ENCODE data around the gene RXRB. TPM values are rescaled to one million over a fixed set of nuclear protein-coding genes. Genes with fewer than 3 reads are reported as not detected.
"Not testable (repeated sequence)": the region's sequence is repeated elsewhere in the genome, so short reads cannot be mapped to it uniquely, and the experiment has no call there.

The RXRB gene
- total RNA-seq, 1 donor from 2014 or later = 46.5 TPM

DNA sequence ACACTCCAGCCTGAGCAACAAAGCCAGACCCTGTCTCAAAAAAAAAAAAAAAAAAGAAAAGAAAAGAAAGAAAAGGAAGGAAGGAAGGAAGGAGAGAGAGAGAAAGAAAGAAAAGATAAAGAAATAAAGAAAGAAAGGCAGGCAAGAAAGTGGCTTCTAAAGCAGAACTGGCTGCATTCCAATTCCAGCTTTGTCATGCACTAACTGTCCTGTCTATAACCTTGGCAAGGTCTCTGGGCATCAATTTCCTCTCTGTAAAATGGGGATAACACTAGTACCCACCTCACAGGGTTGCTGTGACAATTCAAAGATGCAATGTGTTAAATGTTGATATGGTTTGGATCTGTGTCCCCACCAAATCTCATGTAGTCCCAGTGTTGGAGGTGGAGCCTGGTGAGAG lies 35.9 kb upstream of the RXRB start:
- Mint-ChIP-seq H3K4me3 (ENCODE audit: unreplicated experiment) (no peak overlapping the region), H3K27me3 (ENCODE audit: low read depth) (peaks cover 37% of the 10 kb centered on the region)

DNA sequence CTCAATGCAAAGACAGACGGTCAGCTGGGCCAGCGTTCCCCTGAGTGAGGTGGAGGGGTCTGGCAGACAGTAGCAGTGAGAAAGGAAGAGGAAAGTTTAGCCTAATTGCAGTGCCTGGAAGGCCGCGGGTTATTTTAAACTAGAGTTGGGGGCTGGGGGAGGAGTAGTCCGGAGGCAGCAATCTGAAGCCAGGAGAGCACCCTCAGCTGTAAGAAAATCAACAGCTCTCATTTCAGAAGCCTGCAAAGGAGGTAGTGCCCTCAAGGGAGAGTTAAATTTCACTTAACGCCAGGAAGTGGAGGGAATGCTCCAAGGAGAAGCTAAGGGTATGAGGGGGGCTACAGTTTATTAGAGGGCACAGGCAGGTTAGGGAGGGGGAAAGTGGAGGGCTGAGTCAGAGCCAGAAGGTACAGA lies 34.8 kb upstream of the RXRB start:
- DNase-seq (ENCODE audit: low spot score) = no peak
- peak overlapping the region; percentile 79 for H3K27ac Mint-ChIP-seq (ENCODE audit: unreplicated experiment)
- H3K4me1 Mint-ChIP-seq (ENCODE audit: low read depth) = peaks cover 10% of the 10 kb centered on the region
- H3K4me3 Mint-ChIP-seq (ENCODE audit: unreplicated experiment) = no peak overlapping the region
- peaks cover 35% of the 10 kb centered on the region for H3K27me3 Mint-ChIP-seq (ENCODE audit: low read depth)
- H3K36me3 Mint-ChIP-seq (ENCODE audit: low read depth) = no peaks in the 10 kb centered on the region
- no peaks in the 10 kb centered on the region for H3K9me3 Mint-ChIP-seq (ENCODE audit: low read depth)
- TF ChIP-seq CTCF (IDR thresholded peaks at IDR 0.05) = no peak

More for the DNA sequence above, 35.9 kb upstream of the RXRB start:
- no peaks in the 10 kb centered on the region for H3K9me3 Mint-ChIP-seq (ENCODE audit: low read depth)
- peaks cover 10% of the 10 kb centered on the region for H3K4me1 Mint-ChIP-seq (ENCODE audit: low read depth)
- DNase-seq (ENCODE audit: low spot score) = no peak
- H3K27ac Mint-ChIP-seq (ENCODE audit: unreplicated experiment) = no peak overlapping the region
- no peaks in the 10 kb centered on the region for H3K36me3 Mint-ChIP-seq (ENCODE audit: low read depth)
- no peak for TF ChIP-seq CTCF (IDR thresholded peaks at IDR 0.05)

DNA sequence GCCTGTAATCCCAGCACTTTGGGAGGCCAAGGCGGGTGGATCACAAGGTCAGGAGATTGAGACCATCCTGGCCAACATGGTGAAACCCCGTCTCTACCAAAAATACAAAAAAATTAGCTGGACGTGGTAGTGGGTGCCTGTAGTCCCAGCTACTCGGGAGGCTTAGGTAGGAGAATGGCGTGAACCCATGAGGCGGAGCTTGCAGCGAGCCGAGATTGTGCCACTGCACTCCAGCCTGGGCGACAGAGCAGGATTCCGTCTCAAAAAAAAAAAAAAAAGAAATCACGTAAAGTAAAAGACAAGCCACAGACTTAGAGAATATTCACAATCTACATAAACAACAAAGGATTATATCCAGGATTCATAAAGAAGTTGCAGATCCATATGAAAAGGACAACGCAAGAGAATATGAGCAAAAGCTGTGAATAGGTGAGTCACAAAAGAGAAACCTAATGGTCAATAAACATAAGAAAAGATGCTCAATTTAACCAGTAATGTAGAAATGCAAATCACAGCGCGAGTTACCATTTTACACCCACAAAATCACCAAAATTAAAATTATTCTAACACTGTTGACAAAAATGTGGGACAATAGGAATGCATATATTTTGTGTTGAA lies 26.1 kb upstream of the RXRB start:
- H3K9me3 Mint-ChIP-seq (ENCODE audit: low read depth); H3K36me3 Mint-ChIP-seq (ENCODE audit: low read depth); DNase-seq (ENCODE audit: low spot score); H3K4me3 Mint-ChIP-seq (ENCODE audit: unreplicated experiment); H3K4me1 Mint-ChIP-seq (ENCODE audit: low read depth); H3K27ac Mint-ChIP-seq (ENCODE audit: unreplicated experiment): not testable (repeated sequence)
- peaks cover 46% of the 10 kb centered on the region for H3K27me3 Mint-ChIP-seq (ENCODE audit: low read depth)

- H3K36me3 Mint-ChIP-seq (ENCODE audit: low read depth) = no peaks in the 10 kb centered on the region
- no peak for TF ChIP-seq CTCF (IDR thresholded peaks at IDR 0.05)
- H3K27me3 Mint-ChIP-seq (ENCODE audit: low read depth) = peaks cover 18% of the 10 kb centered on the region
- DNase-seq (ENCODE audit: low spot score) = no peak
- H3K27ac Mint-ChIP-seq (ENCODE audit: unreplicated experiment) = no peak overlapping the region
- peaks cover 16% of the 10 kb centered on the region for H3K4me1 Mint-ChIP-seq (ENCODE audit: low read depth)
- no peak overlapping the region for H3K4me3 Mint-ChIP-seq (ENCODE audit: unreplicated experiment)
- H3K9me3 Mint-ChIP-seq (ENCODE audit: low read depth) = no peaks in the 10 kb centered on the region
These were observed 17.2 kb upstream of the RXRB start for GRCh38 chr6:33217681-33218080.

- DNase-seq (ENCODE audit: low spot score) = no peak
- peaks cover 20% of the 10 kb centered on the region for H3K4me1 Mint-ChIP-seq (ENCODE audit: low read depth)
- H3K27me3 Mint-ChIP-seq (ENCODE audit: low read depth) = peaks cover 14% of the 10 kb centered on the region
- H3K36me3 Mint-ChIP-seq (ENCODE audit: low read depth) = no peaks in the 10 kb centered on the region
- no peak overlapping the region for H3K4me3 Mint-ChIP-seq (ENCODE audit: unreplicated experiment)
- H3K27ac Mint-ChIP-seq (ENCODE audit: unreplicated experiment) = no peak overlapping the region
- TF ChIP-seq CTCF (IDR thresholded peaks at IDR 0.05) = no peak
- H3K9me3 Mint-ChIP-seq (ENCODE audit: low read depth) = no peaks in the 10 kb centered on the region
These were observed 16.8 kb upstream of the RXRB start for GRCh38 chr6:33217246-33217645.

DNA sequence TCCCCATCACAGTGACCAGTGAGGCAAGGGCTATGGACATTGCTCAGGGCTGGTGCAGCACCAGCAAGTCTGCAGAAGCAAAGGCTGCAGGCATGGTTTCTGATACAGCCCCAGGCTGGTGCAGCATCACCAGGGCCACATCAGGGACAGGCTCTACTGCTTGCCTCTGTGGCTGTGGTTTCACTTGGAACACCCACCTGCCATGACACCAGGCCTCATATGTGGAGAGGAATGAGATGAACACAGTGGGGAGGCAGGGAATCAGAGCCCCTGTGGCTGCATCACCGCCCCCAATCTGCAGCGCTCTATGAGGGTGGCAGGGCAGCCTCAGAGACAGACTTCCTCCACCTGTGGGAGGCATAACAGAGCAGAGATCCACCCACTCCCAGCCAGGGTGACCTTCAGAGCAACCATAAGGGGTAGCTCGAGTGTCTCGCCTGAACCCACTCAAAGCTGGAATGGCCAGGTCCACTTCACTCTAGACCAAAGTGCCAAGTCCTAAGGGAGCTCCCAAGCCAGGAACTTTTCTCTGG lies 15.7 kb upstream of the RXRB start:
- no peak overlapping the region for H3K27ac Mint-ChIP-seq (ENCODE audit: unreplicated experiment)
- peaks cover 24% of the 10 kb centered on the region for H3K4me1 Mint-ChIP-seq (ENCODE audit: low read depth)
- DNase-seq (ENCODE audit: low spot score) = no peak
- H3K36me3 Mint-ChIP-seq (ENCODE audit: low read depth) = no peaks in the 10 kb centered on the region
- H3K27me3 Mint-ChIP-seq (ENCODE audit: low read depth) = peaks cover 6% of the 10 kb centered on the region
- no peak overlapping the region for H3K4me3 Mint-ChIP-seq (ENCODE audit: unreplicated experiment)
- no peak for TF ChIP-seq CTCF (IDR thresholded peaks at IDR 0.05)
- H3K9me3 Mint-ChIP-seq (ENCODE audit: low read depth) = no peaks in the 10 kb centered on the region
